ENCODE data around the gene ARF1.

- TF ChIP-seq POLR2A (IDR thresholded peaks at IDR 0.05; ENCODE audit: low read length): no peak
- no peak for TF ChIP-seq GATA1 (IDR thresholded peaks at IDR 0.05; ENCODE audit: low read depth, low read length)
Observed at GRCh38 chr1:228147768-228148167, 65.3 kb downstream of the ARF1 start.

Measured in erythroblast (primary cell).